ES-I3 (cell line): ENCODE data around the gene RHBDF1.

Experiments
- H3K36me3 ChIP-seq: 2 replicates; pipeline ENCODE4 v1.6.1; 2013; ENCODE audit warnings: mild to moderate bottlenecking, low read length, control low read depth, moderate library complexity; ENCODE audit not compliant: insufficient read depth
- H3K4me1 ChIP-seq: 2 replicates; pipeline ENCODE4 v1.6.1; 2013; ENCODE audit warnings: mild to moderate bottlenecking, control low read depth, low read length; ENCODE audit not compliant: insufficient read depth
- H3K9ac ChIP-seq: 2 replicates; pipeline ENCODE4 v1.6.1; 2013; ENCODE audit warnings: low read depth, mild to moderate bottlenecking, low read length, moderate library complexity
- H3K9me3 ChIP-seq: 2 replicates; pipeline ENCODE4 v1.6.1; 2013; ENCODE audit warnings: mild to moderate bottlenecking, low read length, moderate library complexity; ENCODE audit not compliant: control insufficient read depth, insufficient read depth

The RHBDF1 gene

GRCh38 chr16:104355-104754 is 31.9 kb upstream of the RHBDF1 start:
- Histone ChIP-seq H3K4me1 (no peaks in the 10 kb centered on the region; the same call in 1 of the 2 replicates), H3K36me3 (no peaks in the 10 kb centered on the region), H3K9ac (no peak overlapping the region), H3K9me3 (no peaks in the 10 kb centered on the region)

- Histone ChIP-seq H3K4me1 (no peaks in the 10 kb centered on the region; the same call in 1 of the 2 replicates), H3K9me3 (no peaks in the 10 kb centered on the region), H3K9ac (no peak overlapping the region), H3K36me3 (no peaks in the 10 kb centered on the region)
Measured at GRCh38 chr16:102060-102855, 29.8 kb upstream of the RHBDF1 start.

GRCh38 chr16:101586-101985 is 29.2 kb upstream of the RHBDF1 start:
- Histone ChIP-seq H3K4me1 (no peaks in the 10 kb centered on the region; the same call in 1 of the 2 replicates), H3K36me3 (no peaks in the 10 kb centered on the region)

GRCh38 chr16:100989-101388 is 28.6 kb upstream of the RHBDF1 start:
- Histone ChIP-seq H3K9ac (no peak overlapping the region), H3K36me3 (no peaks in the 10 kb centered on the region), H3K4me1 (no peaks in the 10 kb centered on the region; the same call in 1 of the 2 replicates), H3K9me3 (no peaks in the 10 kb centered on the region)

More at GRCh38 chr16:101586-101985, 29.2 kb upstream of the RHBDF1 start:
- Histone ChIP-seq H3K9ac (no peak overlapping the region), H3K9me3 (no peaks in the 10 kb centered on the region)

GRCh38 chr16:97822-98221 is 25.4 kb upstream of the RHBDF1 start:
- H3K9me3 ChIP-seq = no peaks in the 10 kb centered on the region
- no peaks in the 10 kb centered on the region; the same call in 1 of the 2 replicates for H3K4me1 ChIP-seq
- no peak overlapping the region for H3K9ac ChIP-seq
- no peaks in the 10 kb centered on the region for H3K36me3 ChIP-seq

GRCh38 chr16:96935-97381 is 24.5 kb upstream of the RHBDF1 start:
- H3K9me3 ChIP-seq = no peaks in the 10 kb centered on the region
- no peaks in the 10 kb centered on the region; the same call in 1 of the 2 replicates for H3K4me1 ChIP-seq
- no peaks in the 10 kb centered on the region for H3K36me3 ChIP-seq
- no peak overlapping the region for H3K9ac ChIP-seq

GRCh38 chr16:94918-95265 is 22.5 kb upstream of the RHBDF1 start:
- H3K9me3 ChIP-seq = no peaks in the 10 kb centered on the region
- no peaks in the 10 kb centered on the region; the same call in 1 of the 2 replicates for H3K4me1 ChIP-seq
- no peaks in the 10 kb centered on the region for H3K36me3 ChIP-seq
- no peak overlapping the region for H3K9ac ChIP-seq

GRCh38 chr16:92431-93339 is 20.3 kb upstream of the RHBDF1 start:
- no peaks in the 10 kb centered on the region for H3K36me3 ChIP-seq
- no peak overlapping the region for H3K9ac ChIP-seq
- H3K9me3 ChIP-seq = no peaks in the 10 kb centered on the region
- H3K4me1 ChIP-seq = no peaks in the 10 kb centered on the region

GRCh38 chr16:91484-91883 is 19.1 kb upstream of the RHBDF1 start:
- no peaks in the 10 kb centered on the region for H3K9me3 ChIP-seq
- no peaks in the 10 kb centered on the region for H3K36me3 ChIP-seq
- H3K4me1 ChIP-seq = no peaks in the 10 kb centered on the region
- no peak overlapping the region for H3K9ac ChIP-seq

GRCh38 chr16:89391-90302 is 17.2 kb upstream of the RHBDF1 start:
- H3K36me3 ChIP-seq = 0 out of 2 replicates have a peak, but pooled peaks cover 3% of the 10 kb centered on the region
- no peak overlapping the region for H3K9ac ChIP-seq
- H3K9me3 ChIP-seq = no peaks in the 10 kb centered on the region

GRCh38 chr16:88613-89012 is 16.2 kb upstream of the RHBDF1 start:
- H3K36me3 ChIP-seq = 0 out of 2 replicates have a peak, but pooled peaks cover 3% of the 10 kb centered on the region
- no peak overlapping the region for H3K9ac ChIP-seq
- H3K9me3 ChIP-seq = no peaks in the 10 kb centered on the region
- no peaks in the 10 kb centered on the region for H3K4me1 ChIP-seq

More at GRCh38 chr16:89391-90302, 17.2 kb upstream of the RHBDF1 start:
- H3K4me1 ChIP-seq = no peaks in the 10 kb centered on the region

- no peaks in the 10 kb centered on the region for H3K9me3 ChIP-seq
- 0 out of 2 replicates have a peak, but pooled peaks cover 3% of the 10 kb centered on the region for H3K36me3 ChIP-seq
- no peak overlapping the region for H3K9ac ChIP-seq
- H3K4me1 ChIP-seq = no peaks in the 10 kb centered on the region
Measured at GRCh38 chr16:86483-86952, 14.1 kb upstream of the RHBDF1 start.

GRCh38 chr16:85865-86264 is 13.4 kb upstream of the RHBDF1 start:
- H3K9ac ChIP-seq = no peak overlapping the region
- H3K9me3 ChIP-seq = no peaks in the 10 kb centered on the region
- no peaks in the 10 kb centered on the region for H3K4me1 ChIP-seq
- peaks cover 3% of the 10 kb centered on the region; the same call in 1 of the 2 replicates for H3K36me3 ChIP-seq
